ENCODE data around the gene RAP1GAP. TPM values are rescaled to one million over a fixed set of nuclear protein-coding genes. Genes with fewer than 3 reads are reported as not detected.

Gene RAP1GAP
- total and polyA plus RNA-seq, 9 of the 15 experiments (the other 6 are each of a cell fraction or from before 2014, with no cell fraction given): 0.29 to 30.2 (median 19.2) TPM

DNA sequence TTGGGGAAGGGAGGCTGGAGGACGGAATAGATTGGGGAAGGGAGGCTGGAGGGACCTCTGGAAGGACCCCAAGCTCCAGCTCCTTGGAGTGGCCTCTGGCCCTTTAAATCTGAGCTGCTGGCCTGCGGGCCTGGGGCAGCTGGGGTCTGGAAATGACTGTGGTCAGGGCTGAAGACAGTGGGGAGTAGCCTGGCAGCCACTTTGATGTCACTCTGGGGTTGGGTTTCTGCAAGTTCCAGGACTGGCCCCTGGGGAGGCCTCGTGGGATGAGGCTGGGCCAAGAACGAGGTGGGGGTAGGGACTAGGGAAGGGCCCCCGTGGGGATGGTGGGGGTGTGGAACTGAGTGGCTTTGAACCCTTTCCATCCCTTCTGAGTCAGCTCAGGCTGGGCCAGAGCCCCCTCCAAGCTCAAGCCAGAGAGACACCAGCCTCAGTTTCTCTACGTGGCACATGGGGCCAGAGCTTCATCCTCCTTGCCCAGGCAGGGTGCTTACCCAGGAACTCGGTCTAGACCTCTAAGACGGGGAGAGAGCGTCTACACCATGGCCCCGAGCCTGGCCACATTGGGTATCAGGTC is 100.3 kb downstream of the RAP1GAP start:
- no TSS peak for BruUV-seq (replicated peaks)
- 24% methylated on average over 10 of the region's 10 CpGs for WGBS (ENCODE audit: insufficient coverage, low coverage, missing lambda C conversion rate)
- in situ Hi-C loops (cut with MboI) (no loop called here), intact Hi-C loops (cut with micrococcal nuclease) (no loop called here)
- Histone ChIP-seq H3K4me1 (replicated peaks in 1 of 2; ENCODE audit: control insufficient read depth in 2 of 2, insufficient read depth in 2 of 2, low read length in 2 of 2) (peaks cover 0 to 21% of the 10 kb centered on the region in 2 experiments; a peak in 2 of 5 replicates), H3K4me2 (ENCODE audit: insufficient read depth, low read length) (no peak overlapping the region), H3K79me2 (ENCODE audit: control insufficient read depth, insufficient read depth, low read length) (no peaks in the 10 kb centered on the region), H3K9me1 (ENCODE audit: control insufficient read depth, insufficient read depth, low read length) (no peaks in the 10 kb centered on the region), H4K20me1 (replicated peaks; ENCODE audit: control insufficient read depth, insufficient read depth, low read length) (peaks cover 4% of the 10 kb centered on the region), H3K9me3 (replicated peaks; ENCODE audit: control insufficient read depth, insufficient read depth, low read depth, low read length) (no peaks in the 10 kb centered on the region), H3K36me3 (ENCODE audit: control insufficient read depth, insufficient read depth, low read length) (no peaks in the 10 kb centered on the region), H2AFZ (ENCODE audit: low read depth, low read length) (no peak overlapping the region), H3K27me3 (ENCODE audit: control insufficient read depth in 2 of 2, insufficient read depth in 2 of 2, low read length in 2 of 2) (peaks cover 0 to 16% of the 10 kb centered on the region in 2 experiments; a peak in 3 of 5 replicates), H3K9ac (ENCODE audit: insufficient read depth in 1 of 2, low read depth in 2 of 2, low read length in 2 of 2) (no peak overlapping the region), H3K27ac (ENCODE audit: extremely low read depth, low read depth, low read length) (no peak overlapping the region), H3K4me3 (no peak overlapping the region)
- CTCF ChIA-PET (ENCODE audit: low intra/inter-chr PET ratio): no interaction called here
- no peak for FAIRE-seq
- DNase-seq (ENCODE audit: extremely low read depth in 1 of 4, low spot score in 3 of 4): no peak
- POLR2A ChIA-PET: interaction anchor here (0.9 kb wide), 1 partner anchor 19 kb away, joined by 3 read pairs; no protein-coding TSS in a partner anchor
- no peak for ATAC-seq
- TF ChIP-seq, protein P1, sequence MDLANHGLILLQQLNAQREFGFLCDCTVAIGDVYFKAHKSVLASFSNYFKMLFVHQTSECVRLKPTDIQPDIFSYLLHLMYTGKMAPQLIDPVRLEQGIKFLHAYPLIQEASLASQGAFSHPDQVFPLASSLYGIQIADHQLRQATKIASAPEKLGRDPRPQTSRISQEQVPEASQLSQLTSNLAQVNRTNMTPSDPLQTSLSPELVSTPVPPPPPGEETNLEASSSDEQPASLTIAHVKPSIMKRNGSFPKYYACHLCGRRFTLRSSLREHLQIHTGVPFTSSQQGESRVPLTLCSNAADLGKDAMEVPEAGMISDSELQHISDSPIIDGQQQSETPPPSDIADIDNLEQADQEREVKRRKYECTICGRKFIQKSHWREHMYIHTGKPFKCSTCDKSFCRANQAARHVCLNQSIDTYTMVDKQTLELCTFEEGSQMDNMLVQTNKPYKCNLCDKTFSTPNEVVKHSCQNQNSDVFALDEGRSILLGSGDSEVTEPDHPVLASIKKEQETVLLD (IDR thresholded peaks at IDR 0.05): no peak
- TF ChIP-seq SP1 (CRISPR knock-in tag; IDR thresholded peaks at IDR 0.05) (no peak), ZNF354B (CRISPR knock-in tag; IDR thresholded peaks at IDR 0.05) (no peak), WHSC1 (IDR thresholded peaks at IDR 0.05; ENCODE audit: low read length) (no peak), ZKSCAN3 (CRISPR knock-in tag; IDR thresholded peaks at IDR 0.05) (no peak), E2F3 (CRISPR knock-in tag; IDR thresholded peaks at IDR 0.05) (no peak), MED1 (CRISPR knock-in tag; IDR thresholded peaks at IDR 0.05; ENCODE audit: borderline replicate concordance) (no peak), ZFP30 (CRISPR knock-in tag; IDR thresholded peaks at IDR 0.05; ENCODE audit: borderline replicate concordance) (no peak), POLR2G (IDR thresholded peaks at IDR 0.05; ENCODE audit: low read depth, low read length) (no peak), ZNF121 (CRISPR knock-in tag; conservative IDR thresholded peaks at IDR 0.05) (no peak), MAFK (IDR thresholded peaks at IDR 0.05; ENCODE audit: low read length) (no peak), BHLHE40 (IDR thresholded peaks at IDR 0.05; ENCODE audit: low read length) (no peak), TAF7 (tag; IDR thresholded peaks at IDR 0.05) (no peak), RBM39 (optimal IDR thresholded peaks at IDR 0.05; ENCODE audit: low read depth, low read length) (no peak)
- TF ChIP-seq, protein P2, sequence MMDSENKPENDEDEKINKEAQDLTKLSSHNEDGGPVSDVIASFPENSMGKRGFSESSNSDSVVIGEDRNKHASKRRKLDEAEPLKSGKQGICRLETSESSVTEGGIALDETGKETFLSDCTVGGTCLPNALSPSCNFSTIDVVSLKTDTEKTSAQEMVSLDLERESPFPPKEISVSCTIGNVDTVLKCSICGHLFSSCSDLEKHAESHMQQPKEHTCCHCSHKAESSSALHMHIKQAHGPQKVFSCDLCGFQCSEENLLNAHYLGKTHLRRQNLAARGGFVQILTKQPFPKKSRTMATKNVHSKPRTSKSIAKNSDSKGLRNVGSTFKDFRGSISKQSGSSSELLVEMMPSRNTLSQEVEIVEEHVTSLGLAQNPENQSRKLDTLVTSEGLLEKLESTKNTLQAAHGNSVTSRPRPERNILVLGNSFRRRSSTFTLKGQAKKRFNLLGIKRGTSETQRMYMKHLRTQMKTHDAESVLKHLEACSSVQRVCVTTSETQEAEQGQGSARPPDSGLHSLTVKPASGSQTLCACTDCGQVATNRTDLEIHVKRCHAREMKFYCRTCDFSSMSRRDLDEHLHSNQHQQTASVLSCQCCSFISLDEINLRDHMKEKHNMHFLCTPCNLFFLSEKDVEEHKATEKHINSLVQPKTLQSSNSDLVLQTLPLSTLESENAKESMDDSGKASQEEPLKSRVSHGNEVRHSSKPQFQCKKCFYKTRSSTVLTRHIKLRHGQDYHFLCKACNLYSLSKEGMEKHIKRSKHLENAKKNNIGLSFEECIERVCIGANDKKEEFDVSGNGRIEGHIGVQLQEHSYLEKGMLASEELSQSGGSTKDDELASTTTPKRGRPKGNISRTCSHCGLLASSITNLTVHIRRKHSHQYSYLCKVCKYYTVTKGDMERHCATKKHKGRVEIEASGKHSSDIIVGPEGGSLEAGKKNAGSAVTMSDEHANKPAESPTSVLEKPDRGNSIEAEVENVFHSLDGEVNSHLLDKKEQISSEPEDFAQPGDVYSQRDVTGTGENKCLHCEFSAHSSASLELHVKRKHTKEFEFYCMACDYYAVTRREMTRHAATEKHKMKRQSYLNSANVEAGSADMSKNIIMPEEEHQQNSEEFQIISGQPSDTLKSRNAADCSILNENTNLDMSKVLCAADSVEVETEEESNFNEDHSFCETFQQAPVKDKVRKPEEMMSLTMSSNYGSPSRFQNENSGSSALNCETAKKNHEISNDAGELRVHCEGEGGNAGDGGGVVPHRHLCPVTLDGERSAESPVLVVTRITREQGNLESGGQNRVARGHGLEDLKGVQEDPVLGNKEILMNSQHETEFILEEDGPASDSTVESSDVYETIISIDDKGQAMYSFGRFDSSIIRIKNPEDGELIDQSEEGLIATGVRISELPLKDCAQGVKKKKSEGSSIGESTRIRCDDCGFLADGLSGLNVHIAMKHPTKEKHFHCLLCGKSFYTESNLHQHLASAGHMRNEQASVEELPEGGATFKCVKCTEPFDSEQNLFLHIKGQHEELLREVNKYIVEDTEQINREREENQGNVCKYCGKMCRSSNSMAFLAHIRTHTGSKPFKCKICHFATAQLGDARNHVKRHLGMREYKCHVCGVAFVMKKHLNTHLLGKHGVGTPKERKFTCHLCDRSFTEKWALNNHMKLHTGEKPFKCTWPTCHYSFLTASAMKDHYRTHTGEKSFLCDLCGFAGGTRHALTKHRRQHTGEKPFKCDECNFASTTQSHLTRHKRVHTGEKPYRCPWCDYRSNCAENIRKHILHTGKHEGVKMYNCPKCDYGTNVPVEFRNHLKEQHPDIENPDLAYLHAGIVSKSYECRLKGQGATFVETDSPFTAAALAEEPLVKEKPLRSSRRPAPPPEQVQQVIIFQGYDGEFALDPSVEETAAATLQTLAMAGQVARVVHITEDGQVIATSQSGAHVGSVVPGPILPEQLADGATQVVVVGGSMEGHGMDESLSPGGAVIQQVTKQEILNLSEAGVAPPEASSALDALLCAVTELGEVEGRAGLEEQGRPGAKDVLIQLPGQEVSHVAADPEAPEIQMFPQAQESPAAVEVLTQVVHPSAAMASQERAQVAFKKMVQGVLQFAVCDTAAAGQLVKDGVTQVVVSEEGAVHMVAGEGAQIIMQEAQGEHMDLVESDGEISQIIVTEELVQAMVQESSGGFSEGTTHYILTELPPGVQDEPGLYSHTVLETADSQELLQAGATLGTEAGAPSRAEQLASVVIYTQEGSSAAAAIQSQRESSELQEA (IDR thresholded peaks at IDR 0.05; ENCODE audit: low read depth): no peak

Data from K562 (cell line).